GM06990 (cell line): ENCODE results near the gene CD164.

Experiments used
- DNase-seq: peaks from one replicate; pipeline ENCODE4 v3.0.0-alpha.2; 2011; ENCODE audit not compliant: insufficient read length; ENCODE audit errors: extremely low read depth
- H3K27me3 ChIP-seq: replicated peaks from 2 replicates; pipeline ENCODE4 v1.6.0; 2011; ENCODE audit warnings: low read length; ENCODE audit not compliant: control insufficient read depth, insufficient read depth
- H3K36me3 ChIP-seq: 2 replicates; pipeline ENCODE4 v1.5.1; 2011; ENCODE audit warnings: low read length; ENCODE audit not compliant: control insufficient read depth, insufficient read depth
- H3K4me3 ChIP-seq: replicated peaks from 2 replicates; pipeline ENCODE4 v1.5.1; 2011; ENCODE audit warnings: low read depth, mild to moderate bottlenecking, control low read depth, low read length
- CTCF ChIP-seq: IDR thresholded peaks from 2 replicates; pipeline ENCODE4 v1.5.1; 2011; ENCODE audit warnings: low read length, control low read depth, mild to moderate bottlenecking, inconsistent platforms; ENCODE audit not compliant: insufficient read depth, poor library complexity, severe bottlenecking

Gene CD164

DNA sequence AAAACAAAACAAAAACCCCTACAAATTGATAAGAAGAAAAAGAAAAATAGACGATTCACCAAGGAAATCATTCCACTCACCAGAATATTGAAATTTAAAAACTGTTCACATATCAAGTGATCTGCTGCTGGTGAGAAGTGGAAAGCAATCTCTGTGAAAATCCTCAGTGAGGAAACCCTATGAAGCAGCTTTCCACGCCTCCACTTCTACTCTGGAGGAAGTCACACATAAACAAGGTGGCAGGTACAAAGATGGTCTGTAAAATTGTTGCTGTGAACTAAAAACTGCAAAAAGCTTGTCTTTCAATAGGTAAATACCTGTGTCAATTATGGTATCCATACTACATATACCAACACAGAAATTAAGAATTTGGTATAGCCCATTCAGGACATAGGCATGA lies 18.5 kb downstream of the CD164 start:
- Histone ChIP-seq H3K4me3 (no peak overlapping the region), H3K36me3 (peaks cover 10% of the 10 kb centered on the region), H3K27me3 (no peaks in the 10 kb centered on the region)
- TF ChIP-seq CTCF, result no peak
- DNase-seq, result no peak

GRCh38 chr6:109362102-109362884 lies 20.0 kb downstream of the CD164 start:
- DNase-seq, result no peak
- Histone ChIP-seq H3K36me3 (peaks cover 10% of the 10 kb centered on the region), H3K27me3 (no peaks in the 10 kb centered on the region), H3K4me3 (no peak overlapping the region)
- no peak for TF ChIP-seq CTCF

GRCh38 chr6:109360791-109361190 lies 21.5 kb downstream of the CD164 start:
- TF ChIP-seq CTCF, result no peak
- peaks cover 9% of the 10 kb centered on the region for H3K36me3 ChIP-seq
- H3K27me3 ChIP-seq, result no peaks in the 10 kb centered on the region
- H3K4me3 ChIP-seq, result no peak overlapping the region
- DNase-seq, result no peak

- no peak overlapping the region for H3K4me3 ChIP-seq
- DNase-seq, result no peak
- no peak for TF ChIP-seq CTCF
- peaks cover 9% of the 10 kb centered on the region for H3K36me3 ChIP-seq
- H3K27me3 ChIP-seq, result no peaks in the 10 kb centered on the region
Measured at GRCh38 chr6:109360281-109360680, 22.0 kb downstream of the CD164 start.

GRCh38 chr6:109359248-109359647 lies 23.0 kb downstream of the CD164 start:
- Histone ChIP-seq H3K4me3 (no peak overlapping the region), H3K36me3 (peaks cover 9% of the 10 kb centered on the region), H3K27me3 (no peaks in the 10 kb centered on the region)
- DNase-seq, result no peak
- no peak for TF ChIP-seq CTCF
